Lower leg skin (tissue), 4 donors: Measurements from ENCODE around the gene POLR2H. TPM values are rescaled to one million over a fixed set of nuclear protein-coding genes. Genes with fewer than 3 reads are reported as not detected.

Experiments
- DNase-seq, 2 donors: peaks; one replicate each; pipeline ENCODE4 v3.0.0-alpha.2; 2019; ENCODE audit warnings: low spot score in 2 of 2
- H3K4me3 ChIP-seq: fragments of 200-600 bp; sonication (generic); 2 replicates; pipeline ENCODE4 v1.5.1; 2017; ENCODE audit warnings: mild to moderate bottlenecking, low read depth; ENCODE audit not compliant: poor library complexity, severe bottlenecking
- POLR2A ChIP-seq, 2 donors: fragments of 450-650 bp; IDR thresholded peaks; one replicate each; pipeline ENCODE4 v1.6.1; 2016 to 2017; ENCODE audit warnings: antibody characterized with exemption in 2 of 2, mild to moderate bottlenecking in 1 of 2, moderate library complexity in 1 of 2
- WGBS, 2 donors: methylation state at CpG; one replicate each; pipeline ENCODE4 v1.1.5; 2018; 5-methylcytosine and 5-hydroxymethylcytosine counted together
- intact Hi-C: fragments of 100-400 bp; cut with DNase I; formaldehyde crosslinking; loops from one replicate; pipeline ENCODE4 v1.15.0; 2023; ENCODE audit warnings: low total_unique reads
- total RNA-seq, 4 donors: library from RNA; depleted of rRNA; stranded (reverse); fragments of >200 nt; gene quantifications; one replicate each; pipeline ENCODE4 v1.1.0, GENCODE V29; 2016
- TF ChIP-seq, protein P1 (sequence below), 3 donors: fragments of 450-650 bp; IDR thresholded peaks; one replicate each; pipeline ENCODE4 v1.5.1; 2016; ENCODE audit warnings: antibody characterized with exemption in 3 of 3, mild to moderate bottlenecking in 3 of 3, moderate library complexity in 2 of 3

POLR2H gene
- total RNA-seq, 4 donors from 2014 or later = 54.7 to 95.9 (median 66.8) TPM

DNA sequence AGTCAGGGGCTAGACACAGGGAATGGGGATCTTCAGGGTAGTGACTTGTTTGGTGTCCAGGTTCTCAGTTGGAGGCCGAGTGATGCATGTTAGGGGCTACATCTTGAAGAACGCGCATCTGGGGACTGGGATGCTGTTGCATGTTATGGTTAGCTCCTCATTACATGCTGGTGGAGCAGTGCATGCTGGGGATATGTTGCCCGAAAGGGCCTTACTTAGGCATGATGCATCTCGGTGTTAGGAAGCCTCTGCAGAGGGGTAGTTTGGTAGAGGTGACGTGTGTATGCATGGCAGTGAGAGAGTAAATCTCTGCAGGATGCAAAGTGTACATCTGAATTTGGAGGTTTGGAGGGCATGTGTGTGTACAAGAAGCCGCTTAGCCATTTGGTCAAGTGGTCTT is 44.7 kb upstream of the POLR2H start:
- H3K4me3 ChIP-seq = no peak overlapping the region
- 76 to 78% methylated on average over 7 of the region's 7 CpGs for WGBS, 2 donors
- TF ChIP-seq, protein P1, sequence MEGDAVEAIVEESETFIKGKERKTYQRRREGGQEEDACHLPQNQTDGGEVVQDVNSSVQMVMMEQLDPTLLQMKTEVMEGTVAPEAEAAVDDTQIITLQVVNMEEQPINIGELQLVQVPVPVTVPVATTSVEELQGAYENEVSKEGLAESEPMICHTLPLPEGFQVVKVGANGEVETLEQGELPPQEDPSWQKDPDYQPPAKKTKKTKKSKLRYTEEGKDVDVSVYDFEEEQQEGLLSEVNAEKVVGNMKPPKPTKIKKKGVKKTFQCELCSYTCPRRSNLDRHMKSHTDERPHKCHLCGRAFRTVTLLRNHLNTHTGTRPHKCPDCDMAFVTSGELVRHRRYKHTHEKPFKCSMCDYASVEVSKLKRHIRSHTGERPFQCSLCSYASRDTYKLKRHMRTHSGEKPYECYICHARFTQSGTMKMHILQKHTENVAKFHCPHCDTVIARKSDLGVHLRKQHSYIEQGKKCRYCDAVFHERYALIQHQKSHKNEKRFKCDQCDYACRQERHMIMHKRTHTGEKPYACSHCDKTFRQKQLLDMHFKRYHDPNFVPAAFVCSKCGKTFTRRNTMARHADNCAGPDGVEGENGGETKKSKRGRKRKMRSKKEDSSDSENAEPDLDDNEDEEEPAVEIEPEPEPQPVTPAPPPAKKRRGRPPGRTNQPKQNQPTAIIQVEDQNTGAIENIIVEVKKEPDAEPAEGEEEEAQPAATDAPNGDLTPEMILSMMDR (IDR thresholded peaks at IDR 0.05) = no peak
- TF ChIP-seq POLR2A (IDR thresholded peaks at IDR 0.05) = no peak
- intact Hi-C loops = no loop called here
- DNase-seq = no peak

DNA sequence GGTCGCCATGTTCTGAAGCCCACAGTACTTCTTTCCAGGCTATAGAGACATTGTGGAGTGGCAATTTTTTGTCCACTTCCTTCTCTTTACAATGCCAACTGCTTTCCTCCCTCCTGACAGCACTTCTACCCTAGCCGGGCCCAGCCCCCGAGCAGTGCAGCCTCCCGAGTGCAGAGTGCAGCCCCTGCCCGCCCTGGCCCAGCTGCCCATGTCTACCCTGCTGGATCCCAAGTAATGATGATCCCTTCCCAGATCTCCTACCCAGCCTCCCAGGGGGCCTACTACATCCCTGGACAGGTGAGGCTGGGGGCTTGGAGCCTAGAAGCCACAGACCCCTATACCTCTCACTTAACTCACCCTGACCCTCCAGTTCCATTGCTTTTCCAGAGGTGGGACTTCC is 44.3 kb upstream of the POLR2H start:
- no peak overlapping the region for H3K4me3 ChIP-seq

DNA sequence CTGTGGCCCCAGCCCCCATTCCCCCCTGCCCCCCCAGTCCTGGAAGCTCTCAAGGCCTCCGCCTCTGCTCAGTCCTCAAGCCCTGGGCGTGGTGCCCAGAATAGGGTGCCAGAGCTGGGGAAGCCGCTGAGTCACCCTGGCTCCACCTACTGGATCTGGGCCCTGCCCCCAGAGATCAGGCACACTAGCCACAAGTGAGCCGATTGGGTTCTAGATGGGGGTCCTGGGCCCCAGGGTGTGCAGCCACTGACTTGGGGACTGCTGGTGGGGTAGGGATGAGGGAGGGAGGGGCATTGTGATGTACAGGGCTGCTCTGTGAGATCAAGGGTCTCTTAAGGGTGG is 41.4 kb upstream of the POLR2H start:
- WGBS, 2 donors = 0% methylated on average over 1 to 3 of the region's 4 CpGs
- DNase-seq = peak; percentile 96 to 99
- no peak overlapping the region for H3K4me3 ChIP-seq
- TF ChIP-seq, protein P1 (IDR thresholded peaks at IDR 0.05) = no peak
- TF ChIP-seq POLR2A (IDR thresholded peaks at IDR 0.05) = no peak
- intact Hi-C loops = no loop called here

More for the DNA sequence above, 44.3 kb upstream of the POLR2H start:
- DNase-seq = no peak
- intact Hi-C loops = no loop called here
- TF ChIP-seq, protein P1 (IDR thresholded peaks at IDR 0.05) = no peak
- no peak for TF ChIP-seq POLR2A (IDR thresholded peaks at IDR 0.05)
- 58 to 63% methylated on average over 5 of the region's 5 CpGs for WGBS, 2 donors

DNA sequence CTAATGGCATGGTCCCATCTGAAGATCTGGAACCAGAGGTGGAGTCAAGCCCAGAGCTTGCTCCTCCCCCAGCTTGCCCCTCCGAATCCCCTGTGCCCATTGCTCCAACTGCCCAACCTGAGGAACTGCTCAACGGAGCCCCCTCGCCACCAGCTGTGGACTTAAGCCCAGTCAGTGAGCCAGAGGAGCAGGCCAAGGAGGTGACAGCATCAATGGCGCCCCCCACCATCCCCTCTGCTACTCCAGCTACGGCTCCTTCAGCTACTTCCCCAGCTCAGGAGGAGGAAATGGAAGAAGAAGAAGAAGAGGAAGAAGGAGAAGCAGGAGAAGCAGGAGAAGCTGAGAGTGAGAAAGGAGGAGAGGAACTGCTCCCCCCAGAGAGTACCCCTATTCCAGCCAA is 39.8 kb upstream of the POLR2H start:
- intact Hi-C loops = no loop called here
- DNase-seq = no peak
- TF ChIP-seq POLR2A (IDR thresholded peaks at IDR 0.05) = no peak
- TF ChIP-seq, protein P1 (IDR thresholded peaks at IDR 0.05) = no peak
- WGBS, 2 donors = 77 to 84% methylated on average over 5 of the region's 5 CpGs
- H3K4me3 ChIP-seq = no peak overlapping the region

DNA sequence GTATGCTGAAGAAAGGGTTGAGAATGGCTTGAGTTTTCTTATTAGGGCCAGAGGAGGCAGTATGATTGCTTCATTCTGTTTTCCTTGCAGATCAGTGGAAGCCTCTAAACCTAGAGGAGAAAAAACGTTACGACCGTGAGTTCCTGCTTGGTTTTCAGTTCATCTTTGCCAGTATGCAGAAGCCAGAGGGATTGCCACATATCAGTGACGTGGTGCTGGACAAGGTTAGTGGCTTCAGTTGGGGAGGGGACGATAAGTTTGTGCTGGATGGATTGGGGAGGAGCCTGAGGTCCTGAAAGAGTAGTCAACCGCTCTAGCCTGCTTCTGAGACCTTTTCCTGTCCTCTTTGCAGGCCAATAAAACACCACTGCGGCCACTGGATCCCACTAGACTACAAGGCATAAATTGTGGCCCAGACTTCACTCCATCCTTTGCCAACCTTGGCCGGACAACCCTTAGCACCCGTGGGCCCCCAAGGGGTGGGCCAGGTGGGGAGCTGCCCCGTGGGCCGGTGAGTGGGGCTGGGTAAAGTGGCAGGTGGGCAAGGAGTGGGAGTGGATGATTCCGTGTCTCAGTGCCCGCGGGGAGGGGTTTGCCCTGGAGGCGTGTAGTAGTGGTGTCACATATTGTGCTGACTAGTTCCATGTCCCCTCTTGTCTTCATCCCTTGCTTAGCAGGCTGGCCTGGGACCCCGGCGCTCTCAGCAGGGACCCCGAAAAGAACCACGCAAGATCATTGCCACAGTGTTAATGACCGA is 38.6 kb upstream of the POLR2H start:
- WGBS, 2 donors = 82% methylated on average over 20 of the region's 20 CpGs
- no peak for TF ChIP-seq POLR2A (IDR thresholded peaks at IDR 0.05)
- TF ChIP-seq, protein P1 (IDR thresholded peaks at IDR 0.05) = no peak
- no peak overlapping the region for H3K4me3 ChIP-seq
- intact Hi-C loops = no loop called here
- peak in 1 of 2 donors; percentile 48 for DNase-seq

DNA sequence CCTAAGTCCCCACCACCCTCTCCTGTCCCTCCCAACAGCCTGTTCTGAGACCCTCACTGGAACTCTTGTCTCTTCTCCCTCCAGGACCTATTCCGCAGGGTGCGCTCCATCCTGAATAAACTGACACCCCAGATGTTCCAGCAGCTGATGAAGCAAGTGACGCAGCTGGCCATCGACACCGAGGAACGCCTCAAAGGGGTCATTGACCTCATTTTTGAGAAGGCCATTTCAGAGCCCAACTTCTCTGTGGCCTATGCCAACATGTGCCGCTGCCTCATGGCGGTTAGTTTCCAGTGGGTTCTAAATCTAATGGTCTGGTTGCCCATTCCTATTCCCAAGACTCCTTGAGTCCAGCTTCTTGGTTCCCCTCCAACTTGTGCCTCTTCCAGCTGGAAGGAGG is 37.8 kb upstream of the POLR2H start:
- intact Hi-C loops = no loop called here
- H3K4me3 ChIP-seq = no peak overlapping the region
- no peak for DNase-seq
- WGBS, 2 donors = 86 to 92% methylated on average over 8 of the region's 8 CpGs
- no peak for TF ChIP-seq POLR2A (IDR thresholded peaks at IDR 0.05)
- TF ChIP-seq, protein P1 (IDR thresholded peaks at IDR 0.05) = no peak
